Peyer's patch (tissue), 4 donors: ENCODE measurements around the gene TARS2.

Experiments used
- CTCF ChIP-seq, 6 experiments: fragments of 450-650 bp in 4 of 6; fragments of 200-600 bp in 2 of 6; sonication (generic) in 1 of 6; IDR thresholded peaks; one replicate each; pipeline ENCODE4 v1.5.1; 2017 to 2019; ENCODE audit warnings: antibody characterized with exemption in 6 of 6, mild to moderate bottlenecking in 3 of 6, moderate library complexity in 1 of 6
- POLR2A ChIP-seq, 2 donors: fragments of 450-650 bp; IDR thresholded peaks; one replicate each; pipeline ENCODE4 v1.5.1; 2017; ENCODE audit warnings: antibody characterized with exemption in 2 of 2, mild to moderate bottlenecking in 2 of 2, moderate library complexity in 2 of 2

- TF ChIP-seq POLR2A (IDR thresholded peaks at IDR 0.05) (no peak), CTCF (IDR thresholded peaks at IDR 0.05) (no peak)
Observed at GRCh38 chr1:150525348-150525747, 38.1 kb downstream of the TARS2 start.
